IMR-90 (cell line): ENCODE measurements around the gene AOC2. TPM values are rescaled to one million over a fixed set of nuclear protein-coding genes. Genes with fewer than 3 reads are reported as not detected.

Experiments
- polyA plus RNA-seq, 3 experiments: library from polyadenylated mRNA; depleted of rRNA; stranded (reverse); fragments of >200 nt; gene quantifications; 2 replicates each; pipeline ENCODE4 v1.2.3, GENCODE V29; 2012; ENCODE audit warnings: low replicate concordance in 1 of 3
- total RNA-seq: library from RNA; depleted of rRNA; stranded (reverse); fragments of >200 nt; gene quantifications from 2 replicates; pipeline ENCODE4 v1.2.3, GENCODE V29; 2012
- TF ChIP-seq, protein P1 (sequence below): conservative IDR thresholded peaks from 2 replicates; pipeline ENCODE4 v1.5.1; 2012; ENCODE audit warnings: mild to moderate bottlenecking, low read depth, low read length, improper control_type of control experiment

The AOC2 gene
- total and polyA plus RNA-seq, 2 of the 4 experiments (the other 2 are of a cell fraction), result 0.36 to 0.41 TPM

DNA sequence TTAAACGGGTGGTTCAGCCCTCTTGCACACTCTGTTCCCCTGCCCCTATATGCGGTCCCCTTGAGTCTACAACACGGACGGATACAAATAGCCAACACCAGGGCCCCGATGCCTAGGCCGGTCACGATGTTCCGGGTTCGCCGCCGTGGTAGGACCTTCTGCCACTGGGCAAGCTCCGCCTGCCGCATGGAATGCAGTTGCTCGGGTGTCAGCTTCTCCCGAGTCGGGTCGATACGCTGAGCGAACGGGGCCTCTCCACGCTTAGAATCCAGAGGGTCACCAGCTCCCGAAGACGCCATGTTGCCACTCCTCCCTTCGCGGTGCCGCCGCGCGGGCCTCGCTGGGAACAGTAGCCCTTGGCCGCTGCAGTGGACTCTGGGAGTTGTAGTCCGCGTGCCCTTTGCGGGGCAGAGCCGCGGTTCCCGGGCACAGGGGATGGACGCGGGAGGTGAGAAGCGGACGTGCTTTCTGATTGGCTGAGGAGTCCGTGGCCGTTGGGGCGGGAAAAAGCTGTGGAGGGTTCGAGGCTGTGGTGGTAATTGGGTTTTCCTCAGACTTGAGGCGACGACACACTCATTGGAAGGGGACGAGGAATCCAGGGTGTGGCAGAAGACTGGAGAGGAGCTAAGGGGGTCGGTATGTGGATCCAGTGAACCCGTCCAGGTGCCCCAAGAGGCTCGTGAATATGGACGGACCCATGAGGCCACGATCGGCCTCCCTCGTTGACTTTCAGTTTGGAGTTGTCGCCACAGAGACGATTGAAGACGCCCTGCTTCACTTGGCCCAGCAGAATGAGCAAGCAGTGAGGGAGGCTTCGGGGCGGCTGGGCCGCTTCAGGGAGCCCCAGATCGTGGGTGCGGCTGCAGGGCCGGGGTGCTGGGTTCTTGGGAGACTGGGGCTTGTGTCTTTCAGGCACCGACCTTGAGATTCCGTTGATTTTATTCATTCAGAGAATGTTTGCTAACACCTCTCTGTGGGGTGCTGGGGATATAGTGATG, 45.7 kb upstream of the AOC2 start, which contains the start of the genes CNTD1 and COA3 (continued):
- TF ChIP-seq, protein P1, sequence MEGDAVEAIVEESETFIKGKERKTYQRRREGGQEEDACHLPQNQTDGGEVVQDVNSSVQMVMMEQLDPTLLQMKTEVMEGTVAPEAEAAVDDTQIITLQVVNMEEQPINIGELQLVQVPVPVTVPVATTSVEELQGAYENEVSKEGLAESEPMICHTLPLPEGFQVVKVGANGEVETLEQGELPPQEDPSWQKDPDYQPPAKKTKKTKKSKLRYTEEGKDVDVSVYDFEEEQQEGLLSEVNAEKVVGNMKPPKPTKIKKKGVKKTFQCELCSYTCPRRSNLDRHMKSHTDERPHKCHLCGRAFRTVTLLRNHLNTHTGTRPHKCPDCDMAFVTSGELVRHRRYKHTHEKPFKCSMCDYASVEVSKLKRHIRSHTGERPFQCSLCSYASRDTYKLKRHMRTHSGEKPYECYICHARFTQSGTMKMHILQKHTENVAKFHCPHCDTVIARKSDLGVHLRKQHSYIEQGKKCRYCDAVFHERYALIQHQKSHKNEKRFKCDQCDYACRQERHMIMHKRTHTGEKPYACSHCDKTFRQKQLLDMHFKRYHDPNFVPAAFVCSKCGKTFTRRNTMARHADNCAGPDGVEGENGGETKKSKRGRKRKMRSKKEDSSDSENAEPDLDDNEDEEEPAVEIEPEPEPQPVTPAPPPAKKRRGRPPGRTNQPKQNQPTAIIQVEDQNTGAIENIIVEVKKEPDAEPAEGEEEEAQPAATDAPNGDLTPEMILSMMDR, result peak; percentile 16; the same call in 1 of the 2 replicates
